Measurements from ENCODE around the gene HOMER1.
"Not testable (repeated sequence)": the region's sequence is repeated elsewhere in the genome, so short reads cannot be mapped to it uniquely, and the experiment has no call there.

The HOMER1 gene

GRCh38 chr5:79417495-79417894 lies 96.4 kb downstream of the HOMER1 start:
- no peak for DNase-seq (ENCODE audit: low read depth in 3 of 3)

DNA sequence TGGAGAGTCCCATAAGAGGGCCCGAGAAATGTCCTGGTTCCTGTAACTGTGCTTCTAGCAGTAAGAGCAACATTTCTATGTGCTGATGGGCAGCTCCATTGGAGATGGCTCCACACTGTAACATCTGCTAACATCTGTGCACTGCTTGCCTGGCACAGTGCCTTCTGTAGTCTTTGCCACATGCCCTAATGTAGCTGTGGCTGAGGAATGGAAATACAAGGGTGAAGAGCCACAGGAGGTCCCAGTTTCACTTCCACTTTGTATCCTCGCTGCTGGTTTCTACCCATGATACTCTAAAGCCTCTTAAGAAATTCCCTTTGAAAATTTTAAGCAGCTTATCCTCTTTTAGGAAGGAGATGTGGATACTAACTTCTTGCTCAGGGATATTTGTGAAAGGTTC lies 97.4 kb downstream of the HOMER1 start:
- DNase-seq (ENCODE audit: low read depth in 3 of 3): no peak

DNA sequence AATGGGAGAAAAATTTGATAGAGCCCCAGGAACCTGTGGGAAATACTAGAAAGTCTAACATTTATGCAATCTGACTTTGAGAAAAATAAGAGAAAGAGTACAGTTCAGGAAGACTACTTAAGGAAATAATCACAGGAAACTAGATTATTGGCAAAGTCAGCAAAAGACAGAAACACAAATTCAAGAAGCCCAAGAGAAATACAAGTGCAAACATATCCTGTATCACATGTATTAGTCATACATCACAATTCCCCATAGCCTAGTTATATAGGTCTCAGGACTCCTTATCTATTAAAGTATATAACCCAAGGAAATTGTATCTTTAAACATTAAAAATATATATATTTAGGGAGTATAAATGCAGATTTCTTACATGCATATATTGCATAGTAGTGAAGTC lies 100.8 kb downstream of the HOMER1 start:
- DNase-seq (ENCODE audit: low read depth in 3 of 3): no peak

DNA sequence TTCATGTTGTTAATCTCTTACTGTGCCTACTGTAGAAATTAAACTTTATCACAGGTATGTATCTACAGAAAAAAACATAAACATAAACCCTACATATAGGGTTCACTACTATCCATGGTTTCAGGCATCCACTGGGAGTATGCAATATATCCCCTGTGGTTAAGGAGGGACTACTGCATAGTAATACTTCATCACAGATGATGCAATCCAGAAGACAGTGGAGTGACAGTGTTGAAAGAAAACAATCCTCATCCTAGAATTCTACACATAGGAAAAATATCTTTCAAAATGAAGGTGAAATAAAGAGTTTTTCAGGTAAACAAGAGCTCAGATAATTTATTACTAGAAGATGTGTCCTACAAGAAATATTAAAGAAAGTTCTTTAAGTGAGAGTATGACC lies 105.9 kb downstream of the HOMER1 start:
- DNase-seq (ENCODE audit: low read depth in 3 of 3): no peak

DNA sequence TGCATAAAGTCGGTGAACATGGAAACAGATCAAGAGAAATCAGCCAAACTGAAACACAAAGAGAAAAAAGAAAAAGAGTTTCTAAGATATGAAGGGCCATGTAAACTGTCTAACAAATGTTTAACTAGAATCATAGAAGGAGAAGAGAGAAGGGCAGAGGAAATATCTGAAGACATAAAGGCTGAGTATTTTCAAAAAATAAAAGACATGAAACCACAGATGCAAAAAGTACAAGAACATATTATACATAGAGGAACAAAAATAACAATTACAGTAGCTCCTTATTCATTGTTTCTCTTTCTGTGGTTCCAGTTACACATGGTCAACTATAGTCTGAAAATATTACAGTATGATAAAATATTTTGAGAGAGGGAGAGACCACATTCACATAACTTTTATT lies 106.3 kb downstream of the HOMER1 start:
- DNase-seq (ENCODE audit: low read depth in 3 of 3): no peak

DNA sequence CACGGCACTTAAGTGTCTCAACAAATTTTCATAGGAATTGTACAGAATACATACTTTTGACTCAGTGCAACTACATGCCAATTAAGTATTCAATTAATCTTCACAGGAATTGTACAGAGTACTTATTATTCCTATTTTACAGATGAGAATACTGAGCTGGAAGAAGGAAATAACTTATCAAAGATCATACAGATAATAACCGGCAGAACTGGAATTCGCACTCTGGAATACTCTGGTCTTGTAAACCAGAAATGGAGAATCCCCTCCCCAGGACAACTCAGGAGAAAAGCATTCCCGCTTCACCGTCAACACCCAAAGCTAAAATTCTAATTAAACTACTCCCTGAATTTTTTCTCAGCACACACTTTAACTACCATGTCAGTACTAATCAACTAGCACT lies 112.7 kb downstream of the HOMER1 start:
- DNase-seq (ENCODE audit: low read depth in 3 of 3): no peak

DNA sequence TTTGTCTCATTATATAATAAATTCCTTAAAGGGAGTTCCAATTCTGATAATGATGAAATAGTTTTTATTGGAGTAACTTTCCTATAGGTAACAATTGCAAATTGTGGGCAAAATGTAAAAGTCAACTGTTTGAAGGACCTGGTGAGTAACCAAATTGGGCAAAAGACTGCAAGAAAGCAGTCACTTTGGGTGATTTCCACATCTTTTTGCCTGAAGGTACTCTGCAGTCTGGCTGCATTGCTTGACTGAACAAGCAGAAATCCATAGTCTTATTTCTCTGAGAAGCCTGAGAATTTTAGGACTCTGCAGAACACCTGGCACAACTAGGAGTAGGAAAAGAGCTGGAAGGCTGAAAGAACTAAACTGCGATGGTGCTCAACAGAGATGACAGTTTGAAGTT lies 114.9 kb downstream of the HOMER1 start:
- DNase-seq (ENCODE audit: low read depth in 3 of 3): no peak

- DNase-seq (ENCODE audit: low read depth in 3 of 3): no peak
Measured at GRCh38 chr5:79397080-79397479, 116.9 kb downstream of the HOMER1 start.

DNA sequence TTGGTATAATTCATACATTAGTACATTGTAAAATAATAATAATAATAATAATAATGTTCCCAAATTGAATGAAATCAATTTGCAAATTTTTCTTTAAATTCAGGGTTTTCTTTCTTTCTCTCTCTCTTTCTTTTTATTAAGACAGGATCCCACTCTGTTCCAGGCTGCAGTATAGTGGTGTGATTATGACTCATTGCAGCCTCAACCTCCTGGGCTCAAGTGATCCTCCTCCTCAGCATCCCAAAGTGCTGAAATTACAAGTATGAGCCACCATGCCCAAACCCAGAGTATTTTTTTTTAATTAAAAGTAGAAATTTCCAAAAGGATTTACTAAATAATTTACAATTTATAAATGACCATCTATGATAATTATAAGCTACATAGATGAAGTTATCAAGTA lies 117.7 kb downstream of the HOMER1 start:
- DNase-seq (ENCODE audit: low read depth in 3 of 3): no peak

DNA sequence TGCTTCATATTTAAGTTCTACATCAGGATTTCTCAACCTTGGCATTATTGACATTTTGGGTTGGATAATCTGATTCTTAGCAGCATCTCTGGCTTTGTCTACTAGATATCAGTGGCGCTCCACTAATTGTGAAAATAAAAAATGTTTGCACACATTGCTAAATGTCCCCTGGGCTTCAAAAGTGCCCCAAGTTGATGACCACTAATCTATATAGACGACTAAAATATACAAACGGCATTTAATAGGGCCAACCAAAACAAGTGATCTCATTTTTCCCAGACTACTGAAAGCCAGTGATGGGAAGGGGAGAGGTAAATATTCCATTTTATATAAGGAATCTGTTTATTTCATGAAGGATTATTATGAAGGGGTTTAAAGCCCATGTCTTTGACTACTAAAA lies 118.6 kb downstream of the HOMER1 start:
- no peak for DNase-seq (ENCODE audit: low read depth in 3 of 3)

- DNase-seq (ENCODE audit: low read depth in 3 of 3): no peak
Measured at GRCh38 chr5:79392776-79393175, 121.2 kb downstream of the HOMER1 start.

- DNase-seq (ENCODE audit: low read depth in 3 of 3): no peak
Measured at GRCh38 chr5:79386679-79387078, 127.3 kb downstream of the HOMER1 start.

DNA sequence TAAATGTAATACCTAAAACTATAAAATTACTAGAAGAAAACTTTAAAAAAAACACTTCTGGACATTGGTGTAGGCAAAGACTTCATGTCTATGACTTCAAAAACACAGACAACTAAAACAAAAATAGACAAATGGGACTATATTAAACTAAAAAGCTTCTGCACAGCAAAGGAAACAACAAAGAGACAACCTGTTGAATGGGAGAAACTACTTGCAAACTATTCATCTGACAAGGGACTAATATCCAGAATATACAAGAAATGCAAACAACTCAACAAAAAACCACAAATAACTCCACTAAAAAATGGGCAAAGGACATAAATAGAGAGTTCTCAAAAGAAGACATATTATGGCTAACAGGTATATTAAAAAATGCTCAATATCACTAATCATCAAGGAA lies 128.8 kb downstream of the HOMER1 start:
- not testable (repeated sequence) for DNase-seq (ENCODE audit: low read depth in 3 of 3)

DNA sequence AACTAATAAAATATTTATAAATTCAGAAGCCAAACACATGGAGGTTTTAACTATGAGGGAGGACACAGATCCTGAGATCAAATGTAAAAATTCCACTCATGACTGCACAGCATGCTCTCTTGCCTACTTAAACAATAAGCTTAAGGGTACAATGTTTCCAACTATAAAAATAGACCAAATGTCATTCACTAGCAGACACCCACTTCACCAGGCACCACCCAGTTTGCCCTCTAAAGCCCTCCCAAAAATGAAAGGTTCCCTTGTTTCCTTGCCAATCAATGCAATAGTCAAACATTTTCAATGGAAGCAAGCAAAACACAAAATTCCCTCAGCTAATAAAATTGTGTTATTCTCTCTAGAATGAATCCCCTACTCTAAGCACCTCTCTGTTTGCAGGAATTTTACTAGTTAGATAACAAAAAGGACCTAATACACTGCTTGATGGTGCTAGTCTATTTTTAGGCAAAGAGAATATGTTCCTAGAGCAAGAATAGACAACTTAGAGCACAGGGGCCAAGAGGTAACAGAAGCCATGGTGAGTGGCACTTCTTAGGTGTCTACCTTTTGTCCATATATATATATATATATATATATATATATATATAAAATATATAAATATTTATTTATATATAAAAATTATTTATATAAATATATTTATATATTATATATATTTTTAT lies 135.3 kb downstream of the HOMER1 start:
- no peak for DNase-seq (ENCODE audit: low read depth in 3 of 3)

DNA sequence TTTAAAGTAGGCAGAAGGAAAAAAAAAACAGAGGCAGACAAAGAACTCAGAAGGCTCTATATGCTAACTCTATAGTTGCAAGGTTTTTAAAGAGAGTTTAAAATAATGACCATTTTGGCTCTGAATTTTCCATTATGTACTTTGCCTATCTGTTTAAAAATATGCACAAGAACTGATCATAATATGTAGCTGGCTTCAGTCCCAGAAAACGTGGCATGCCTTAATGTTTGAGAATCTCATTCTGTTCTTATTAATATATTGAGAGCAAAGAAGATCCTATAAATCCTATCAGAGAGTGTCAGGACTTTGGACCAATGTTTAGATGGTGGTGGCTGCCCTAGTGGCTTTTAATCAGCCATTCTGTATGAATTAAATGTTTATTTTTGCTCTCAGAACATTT lies 156.5 kb downstream of the HOMER1 start:
- no peak for DNase-seq (ENCODE audit: low read depth in 3 of 3)

DNA sequence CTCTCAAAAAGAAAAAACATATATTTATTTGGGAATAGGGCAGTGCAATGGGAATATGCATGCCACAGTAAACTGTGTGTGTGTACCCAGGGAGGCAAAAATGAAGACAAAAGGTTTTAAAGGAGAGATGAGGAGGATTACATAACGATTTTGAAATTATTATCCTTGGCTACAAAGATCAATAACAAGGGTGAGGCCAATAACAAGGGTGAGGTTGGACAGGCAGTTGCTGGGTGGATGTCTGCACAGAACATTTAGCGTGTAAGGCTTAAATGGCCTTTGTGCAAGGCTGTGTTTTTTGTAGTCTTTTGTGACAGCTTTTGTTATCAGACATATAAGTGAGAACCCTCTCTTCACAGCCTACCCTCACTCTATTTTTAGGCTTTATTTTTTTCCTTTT lies 164.1 kb downstream of the HOMER1 start:
- no peak for DNase-seq (ENCODE audit: low read depth in 3 of 3)

DNA sequence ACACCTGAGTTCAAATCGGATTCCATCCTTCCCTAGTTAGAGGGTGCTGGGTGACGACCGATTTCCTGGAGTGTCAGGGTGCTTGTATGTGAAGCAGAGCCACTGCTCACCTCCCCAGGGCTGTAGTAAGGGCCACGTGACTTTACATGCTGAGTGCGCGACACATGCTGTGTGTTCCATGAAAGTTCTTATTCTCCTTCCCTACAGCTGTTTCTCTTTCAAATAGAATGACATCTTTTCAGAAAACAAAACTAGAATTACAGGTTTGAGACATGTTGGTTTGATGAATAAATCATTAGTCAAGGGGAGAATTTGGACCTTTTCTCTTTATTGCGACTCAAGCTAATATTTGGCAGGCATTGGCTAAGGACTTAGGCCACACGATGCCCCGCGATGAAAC lies 164.9 kb downstream of the HOMER1 start:
- no peak for DNase-seq (ENCODE audit: low read depth in 3 of 3)

- DNase-seq (ENCODE audit: low read depth in 3 of 3): no peak
Measured at GRCh38 chr5:79346420-79346824, 167.5 kb downstream of the HOMER1 start.

GRCh38 chr5:79333852-79334557 lies 179.9 kb downstream of the HOMER1 start:
- no peak for DNase-seq (ENCODE audit: low read depth in 3 of 3)

DNA sequence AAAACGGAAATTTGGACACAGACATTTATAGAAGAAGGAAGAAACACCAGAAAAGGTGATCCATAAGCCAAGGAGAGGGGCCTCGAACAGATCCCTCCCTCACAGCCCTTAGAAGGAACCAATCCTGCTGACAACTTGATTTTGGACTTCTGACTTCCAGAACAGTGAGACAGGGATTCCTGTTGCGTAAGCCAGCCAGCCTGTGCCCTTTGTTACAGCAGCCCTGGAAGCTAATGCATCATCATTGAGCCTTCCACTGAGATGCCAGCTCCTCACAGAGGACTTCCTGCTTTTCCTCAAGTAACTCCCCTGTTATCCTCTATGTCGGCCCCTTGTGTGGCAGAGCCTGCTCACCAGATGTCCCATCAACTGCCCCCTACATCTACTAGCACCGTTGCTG lies 183.9 kb downstream of the HOMER1 start:
- no peak for DNase-seq (ENCODE audit: low read depth in 3 of 3)

GRCh38 chr5:79329453-79329852 lies 184.5 kb downstream of the HOMER1 start:
- no peak for DNase-seq (ENCODE audit: low read depth in 3 of 3)
